ENCODE results near the gene TENM4. TPM values are rescaled to one million over a fixed set of nuclear protein-coding genes. Genes with fewer than 3 reads are reported as not detected.

TENM4 gene
- total RNA-seq, 1 donor from 2014 or later, result 11.9 TPM

- no peak overlapping the region for H3K4me3 ChIP-seq
- intact Hi-C loops (cut with DNase I), result no loop called here
These were observed 31.5 kb downstream of the TENM4 start for GRCh38 chr11:79409330-79409729.

DNA sequence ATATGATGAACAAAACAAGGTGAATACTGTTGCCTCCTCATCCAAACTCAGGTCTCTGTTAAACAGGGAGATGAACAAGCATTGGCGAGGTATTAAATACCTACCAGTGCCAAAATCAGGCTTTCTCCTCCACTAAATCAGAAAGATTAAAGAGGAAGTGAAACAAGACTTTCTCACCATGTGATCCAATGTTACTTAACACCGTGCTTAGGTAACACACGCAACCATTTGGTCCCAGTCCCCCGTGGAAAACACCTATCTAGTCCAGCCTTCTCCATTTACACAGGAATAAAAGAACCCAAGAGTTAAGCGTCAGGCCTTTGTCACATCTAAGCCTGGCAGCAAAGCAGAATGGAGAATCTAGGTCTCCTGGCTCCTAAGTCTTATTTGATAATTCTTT lies 34.5 kb downstream of the TENM4 start:
- H3K27ac ChIP-seq, result no peak overlapping the region
- DNase-seq (ENCODE audit: low spot score in 2 of 2), result no peak
- intact Hi-C loops (cut with DNase I), result no loop called here
- no peaks in the 10 kb centered on the region for H3K4me1 ChIP-seq
- H3K27me3 ChIP-seq, result no peaks in the 10 kb centered on the region
- no peaks in the 10 kb centered on the region for H3K36me3 ChIP-seq
- H3K4me3 ChIP-seq, result no peak overlapping the region
- TF ChIP-seq, protein P1, sequence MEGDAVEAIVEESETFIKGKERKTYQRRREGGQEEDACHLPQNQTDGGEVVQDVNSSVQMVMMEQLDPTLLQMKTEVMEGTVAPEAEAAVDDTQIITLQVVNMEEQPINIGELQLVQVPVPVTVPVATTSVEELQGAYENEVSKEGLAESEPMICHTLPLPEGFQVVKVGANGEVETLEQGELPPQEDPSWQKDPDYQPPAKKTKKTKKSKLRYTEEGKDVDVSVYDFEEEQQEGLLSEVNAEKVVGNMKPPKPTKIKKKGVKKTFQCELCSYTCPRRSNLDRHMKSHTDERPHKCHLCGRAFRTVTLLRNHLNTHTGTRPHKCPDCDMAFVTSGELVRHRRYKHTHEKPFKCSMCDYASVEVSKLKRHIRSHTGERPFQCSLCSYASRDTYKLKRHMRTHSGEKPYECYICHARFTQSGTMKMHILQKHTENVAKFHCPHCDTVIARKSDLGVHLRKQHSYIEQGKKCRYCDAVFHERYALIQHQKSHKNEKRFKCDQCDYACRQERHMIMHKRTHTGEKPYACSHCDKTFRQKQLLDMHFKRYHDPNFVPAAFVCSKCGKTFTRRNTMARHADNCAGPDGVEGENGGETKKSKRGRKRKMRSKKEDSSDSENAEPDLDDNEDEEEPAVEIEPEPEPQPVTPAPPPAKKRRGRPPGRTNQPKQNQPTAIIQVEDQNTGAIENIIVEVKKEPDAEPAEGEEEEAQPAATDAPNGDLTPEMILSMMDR (IDR thresholded peaks at IDR 0.05), result no peak
- no peaks in the 10 kb centered on the region for H3K9me3 ChIP-seq

More at GRCh38 chr11:79409330-79409729, 31.5 kb downstream of the TENM4 start:
- Histone ChIP-seq H3K27me3 (no peaks in the 10 kb centered on the region), H3K27ac (no peak overlapping the region), H3K4me1 (peaks cover 0 to 12% of the 10 kb centered on the region in 2 donors), H3K9me3 (no peaks in the 10 kb centered on the region), H3K36me3 (no peaks in the 10 kb centered on the region)
- no peak for DNase-seq (ENCODE audit: low spot score in 2 of 2)
- TF ChIP-seq, protein P1 (IDR thresholded peaks at IDR 0.05), result no peak

DNA sequence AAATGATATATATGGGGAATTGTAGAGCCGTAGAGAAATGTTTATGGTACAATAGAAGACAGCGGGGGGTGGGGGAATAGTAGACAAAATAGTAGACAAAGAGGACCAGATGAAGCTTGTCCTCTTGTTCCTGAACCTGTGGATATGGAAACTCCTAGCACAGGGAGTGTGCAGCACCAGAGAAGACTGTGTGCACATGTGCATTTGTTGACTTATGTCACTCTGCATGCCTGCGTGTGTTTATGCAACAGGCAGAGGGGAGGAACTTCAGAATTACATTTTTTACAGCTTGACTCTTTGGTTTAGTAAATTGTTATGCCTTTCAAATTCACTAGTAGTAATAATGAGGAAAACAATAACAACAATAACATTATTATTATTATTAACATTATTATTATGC lies 36.0 kb downstream of the TENM4 start:
- Histone ChIP-seq H3K4me3 (no peak overlapping the region), H3K9me3 (no peaks in the 10 kb centered on the region), H3K4me1 (no peaks in the 10 kb centered on the region), H3K27me3 (no peaks in the 10 kb centered on the region), H3K36me3 (no peaks in the 10 kb centered on the region), H3K27ac (no peak overlapping the region)
- TF ChIP-seq, protein P1 (IDR thresholded peaks at IDR 0.05), result no peak
- no peak for DNase-seq (ENCODE audit: low spot score in 2 of 2)
- intact Hi-C loops (cut with DNase I), result no loop called here

DNA sequence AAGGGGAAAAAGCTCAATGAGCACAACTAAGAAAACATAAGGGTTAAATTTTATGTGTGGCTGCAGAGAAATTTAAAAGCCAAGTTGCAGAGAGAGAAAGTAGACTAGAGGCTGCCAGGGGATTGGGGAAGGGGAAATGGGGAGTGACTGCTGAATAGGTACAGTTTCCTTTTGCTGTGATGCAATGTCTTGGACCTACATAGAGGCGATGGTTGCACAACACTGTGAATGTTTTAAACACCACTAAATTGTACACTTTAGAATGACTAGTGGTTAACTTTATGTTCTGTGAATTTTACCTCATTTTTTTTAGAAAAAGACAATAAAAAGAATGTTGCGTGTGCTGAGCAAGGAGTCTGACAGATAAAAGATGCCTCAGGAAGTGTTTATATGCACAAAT lies 36.5 kb downstream of the TENM4 start:
- Histone ChIP-seq H3K27me3 (no peaks in the 10 kb centered on the region), H3K36me3 (no peaks in the 10 kb centered on the region), H3K4me1 (no peaks in the 10 kb centered on the region), H3K9me3 (no peaks in the 10 kb centered on the region), H3K27ac (no peak overlapping the region), H3K4me3 (no peak overlapping the region)
- no peak for DNase-seq (ENCODE audit: low spot score in 2 of 2)
- TF ChIP-seq, protein P1 (IDR thresholded peaks at IDR 0.05), result no peak
- intact Hi-C loops (cut with DNase I), result no loop called here

DNA sequence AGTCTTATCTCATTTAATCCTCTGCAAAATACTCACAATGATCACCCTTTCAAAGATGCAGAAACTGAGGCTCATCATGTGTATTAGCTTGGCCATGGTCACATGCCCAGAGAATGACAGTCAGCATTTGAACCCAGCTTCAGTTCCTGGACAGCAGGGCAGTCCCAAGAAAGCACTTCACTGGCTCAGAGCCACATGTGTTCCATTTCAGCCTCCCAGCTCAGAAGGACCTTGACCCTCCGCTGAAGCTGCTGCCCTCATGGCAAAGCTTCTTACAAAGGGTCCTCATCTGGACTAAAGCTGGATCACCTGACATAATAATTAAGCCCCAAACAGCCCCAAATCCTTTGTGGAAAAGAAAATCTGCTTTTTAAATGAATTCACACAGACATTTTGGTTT lies 37.0 kb downstream of the TENM4 start:
- Histone ChIP-seq H3K27ac (no peak overlapping the region), H3K4me3 (no peak overlapping the region), H3K36me3 (no peaks in the 10 kb centered on the region), H3K4me1 (no peaks in the 10 kb centered on the region), H3K27me3 (no peaks in the 10 kb centered on the region), H3K9me3 (no peaks in the 10 kb centered on the region)
- TF ChIP-seq, protein P1 (IDR thresholded peaks at IDR 0.05), result no peak
- intact Hi-C loops (cut with DNase I), result no loop called here
- no peak for DNase-seq (ENCODE audit: low spot score in 2 of 2)

DNA sequence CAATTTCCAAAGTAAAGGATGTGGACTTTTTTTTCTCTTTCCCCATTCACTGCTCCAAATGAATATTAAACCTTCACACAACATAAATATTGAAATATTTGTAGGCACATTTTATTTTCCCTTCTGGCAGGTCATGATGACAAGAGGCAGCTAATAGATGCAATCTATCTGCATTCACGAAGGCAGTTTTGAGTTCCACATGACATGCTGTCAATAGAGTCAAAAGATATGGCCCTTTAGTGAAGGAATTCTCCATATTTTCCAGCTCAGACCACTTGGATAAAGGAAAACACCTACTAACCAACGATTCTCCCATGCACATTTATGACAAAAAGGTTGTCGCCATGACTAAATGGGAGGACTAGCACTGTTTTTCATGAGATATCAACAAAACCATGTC lies 37.9 kb downstream of the TENM4 start:
- H3K4me1 ChIP-seq, result no peaks in the 10 kb centered on the region
- no peaks in the 10 kb centered on the region for H3K27me3 ChIP-seq
- TF ChIP-seq, protein P1 (IDR thresholded peaks at IDR 0.05), result no peak

More for the DNA sequence above, 37.9 kb downstream of the TENM4 start:
- H3K4me3 ChIP-seq, result no peak overlapping the region
- DNase-seq (ENCODE audit: low spot score in 2 of 2), result no peak
- intact Hi-C loops (cut with DNase I), result no loop called here
- H3K27ac ChIP-seq, result no peak overlapping the region
- H3K36me3 ChIP-seq, result no peaks in the 10 kb centered on the region
- H3K9me3 ChIP-seq, result no peaks in the 10 kb centered on the region
